ENCODE measurements around the gene OIP5.
"Not testable (repeated sequence)": the region's sequence is repeated elsewhere in the genome, so short reads cannot be mapped to it uniquely, and the experiment has no call there.

The OIP5 gene

DNA sequence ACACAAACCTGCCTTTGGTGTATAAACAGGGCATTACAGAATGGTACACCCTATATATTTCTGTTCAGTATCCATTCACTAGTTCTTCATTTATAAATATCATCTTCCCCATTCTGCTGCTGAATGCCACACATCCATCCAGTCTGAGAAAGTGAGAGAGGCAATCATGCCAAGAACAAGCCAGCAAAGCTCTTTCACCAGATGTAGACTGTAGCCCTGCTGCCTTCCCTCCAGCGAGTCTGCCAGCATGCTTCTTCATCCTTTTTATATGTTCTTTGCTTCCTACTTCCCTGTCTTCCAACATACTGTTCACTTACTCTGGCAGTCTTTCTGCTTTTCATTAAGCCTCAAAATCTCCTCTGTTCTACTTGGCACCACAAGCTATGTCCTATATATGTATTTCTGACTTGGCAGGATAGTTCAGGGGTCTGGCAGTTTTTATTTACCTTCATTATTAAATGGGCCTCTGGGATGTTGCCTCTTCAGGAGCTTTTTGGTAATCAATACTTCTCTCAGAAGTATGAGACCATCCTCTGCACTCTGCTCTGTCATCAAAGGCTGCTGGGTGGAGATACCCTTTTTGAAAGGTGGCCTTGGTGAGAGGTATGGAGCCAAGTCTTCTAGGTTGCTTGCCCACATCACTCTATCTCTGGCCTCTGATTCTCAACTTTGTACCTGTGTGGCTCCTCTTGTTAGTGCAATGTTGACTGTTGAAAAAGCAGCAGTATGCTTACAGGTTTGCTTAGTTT, 52.7 kb downstream of the OIP5 start:
- TF ChIP-seq, protein P1, sequence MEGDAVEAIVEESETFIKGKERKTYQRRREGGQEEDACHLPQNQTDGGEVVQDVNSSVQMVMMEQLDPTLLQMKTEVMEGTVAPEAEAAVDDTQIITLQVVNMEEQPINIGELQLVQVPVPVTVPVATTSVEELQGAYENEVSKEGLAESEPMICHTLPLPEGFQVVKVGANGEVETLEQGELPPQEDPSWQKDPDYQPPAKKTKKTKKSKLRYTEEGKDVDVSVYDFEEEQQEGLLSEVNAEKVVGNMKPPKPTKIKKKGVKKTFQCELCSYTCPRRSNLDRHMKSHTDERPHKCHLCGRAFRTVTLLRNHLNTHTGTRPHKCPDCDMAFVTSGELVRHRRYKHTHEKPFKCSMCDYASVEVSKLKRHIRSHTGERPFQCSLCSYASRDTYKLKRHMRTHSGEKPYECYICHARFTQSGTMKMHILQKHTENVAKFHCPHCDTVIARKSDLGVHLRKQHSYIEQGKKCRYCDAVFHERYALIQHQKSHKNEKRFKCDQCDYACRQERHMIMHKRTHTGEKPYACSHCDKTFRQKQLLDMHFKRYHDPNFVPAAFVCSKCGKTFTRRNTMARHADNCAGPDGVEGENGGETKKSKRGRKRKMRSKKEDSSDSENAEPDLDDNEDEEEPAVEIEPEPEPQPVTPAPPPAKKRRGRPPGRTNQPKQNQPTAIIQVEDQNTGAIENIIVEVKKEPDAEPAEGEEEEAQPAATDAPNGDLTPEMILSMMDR (IDR thresholded peaks at IDR 0.05; ENCODE audit: insufficient read depth, low read depth, low read length, missing control alignments): no peak
- DNase-seq (ENCODE audit: low read depth): no peak
- no peak overlapping the region for H3K4me3 ChIP-seq (ENCODE audit: low read depth, low read length)

DNA sequence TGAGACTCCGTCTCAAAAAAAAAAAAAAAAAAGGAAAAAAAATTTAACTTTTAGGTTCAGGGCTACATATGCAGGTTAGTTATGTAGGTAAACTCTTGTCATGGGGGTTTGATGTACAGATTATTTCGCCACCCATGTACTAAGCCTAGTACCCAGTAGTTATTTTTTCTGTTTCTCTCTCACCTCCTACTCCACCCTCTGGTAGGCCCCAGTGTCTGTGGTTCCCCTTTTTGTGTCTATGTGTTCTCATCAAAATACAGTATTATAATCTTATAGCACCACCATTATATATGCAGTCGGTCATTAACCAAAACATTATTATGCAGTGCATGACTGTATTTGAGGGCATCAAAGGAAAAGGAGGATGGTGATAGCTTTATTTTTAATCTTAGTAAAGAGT, 54.1 kb downstream of the OIP5 start:
- no peak overlapping the region for H3K4me3 ChIP-seq (ENCODE audit: low read depth, low read length)
- DNase-seq (ENCODE audit: low read depth): no peak
- TF ChIP-seq, protein P1 (IDR thresholded peaks at IDR 0.05; ENCODE audit: insufficient read depth, low read depth, low read length, missing control alignments): no peak

DNA sequence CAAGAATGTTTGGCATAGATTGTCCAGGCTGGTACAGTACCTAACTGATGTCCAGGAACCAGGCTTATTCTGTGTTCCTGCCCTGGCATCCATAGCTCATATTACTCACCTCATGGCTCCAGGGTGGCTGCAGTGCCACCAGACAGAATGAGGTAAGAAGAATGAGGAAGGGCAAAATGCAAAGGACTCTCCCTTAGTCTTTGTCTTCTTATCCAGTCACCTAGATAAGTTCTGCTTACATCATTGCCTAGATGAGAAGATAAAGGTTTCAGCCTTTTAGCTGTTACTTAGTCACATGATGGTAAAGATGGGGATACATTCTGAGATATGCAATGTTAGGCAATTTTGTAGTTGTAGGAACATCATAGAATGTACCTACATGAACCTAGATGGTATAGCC, 55.6 kb downstream of the OIP5 start:
- no peak for DNase-seq (ENCODE audit: low read depth)
- no peak overlapping the region for H3K4me3 ChIP-seq (ENCODE audit: low read depth, low read length)
- TF ChIP-seq, protein P1 (IDR thresholded peaks at IDR 0.05; ENCODE audit: insufficient read depth, low read depth, low read length, missing control alignments): no peak

DNA sequence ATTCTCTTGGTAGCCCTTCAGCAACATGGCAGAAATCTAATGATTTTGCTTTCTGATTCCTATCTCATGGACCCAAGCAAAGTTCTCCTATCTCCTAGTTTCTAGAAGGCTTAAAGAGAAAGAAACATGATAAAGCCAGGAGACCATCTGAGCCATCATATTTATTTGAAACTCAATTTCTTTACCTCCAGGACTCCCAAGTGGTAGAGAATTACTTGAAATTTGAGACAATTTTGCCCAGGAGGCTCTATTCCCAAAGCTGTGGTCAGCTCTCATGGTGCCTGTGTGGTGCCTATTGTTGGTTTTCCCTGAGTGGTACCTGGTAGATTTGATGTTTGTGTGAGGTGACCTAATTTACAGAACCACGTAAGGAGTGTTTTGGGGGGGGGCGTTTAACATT, 62.5 kb downstream of the OIP5 start:
- TF ChIP-seq, protein P1 (IDR thresholded peaks at IDR 0.05; ENCODE audit: insufficient read depth, low read depth, low read length, missing control alignments): no peak
- DNase-seq (ENCODE audit: low read depth): no peak
- no peak overlapping the region for H3K4me3 ChIP-seq (ENCODE audit: low read depth, low read length)

DNA sequence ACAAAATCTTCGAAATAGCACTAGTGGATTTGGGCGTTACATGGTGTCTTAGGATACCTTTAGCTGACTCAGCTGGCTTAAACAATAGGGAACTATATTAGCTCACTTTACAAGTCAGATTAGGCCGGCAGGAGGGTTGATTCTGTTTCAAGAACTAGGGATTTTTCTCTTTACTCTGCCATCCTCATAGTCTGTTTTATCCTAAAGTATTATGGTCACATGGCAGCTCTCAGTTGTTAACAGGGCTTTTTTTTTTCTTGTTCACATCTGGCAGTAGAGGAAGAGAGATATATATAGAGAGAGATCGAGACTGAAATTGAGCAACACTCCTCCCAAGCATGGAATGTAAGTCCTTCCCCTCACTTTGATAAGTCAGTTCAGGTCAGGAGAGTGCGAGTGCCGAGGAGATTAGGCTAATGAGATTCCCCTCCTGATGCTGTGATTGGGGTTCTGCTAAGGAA, 68.5 kb downstream of the OIP5 start:
- no peak for DNase-seq (ENCODE audit: low read depth)
- TF ChIP-seq, protein P1 (IDR thresholded peaks at IDR 0.05; ENCODE audit: insufficient read depth, low read depth, low read length, missing control alignments): no peak
- H3K4me3 ChIP-seq (ENCODE audit: low read depth, low read length): no peak overlapping the region

DNA sequence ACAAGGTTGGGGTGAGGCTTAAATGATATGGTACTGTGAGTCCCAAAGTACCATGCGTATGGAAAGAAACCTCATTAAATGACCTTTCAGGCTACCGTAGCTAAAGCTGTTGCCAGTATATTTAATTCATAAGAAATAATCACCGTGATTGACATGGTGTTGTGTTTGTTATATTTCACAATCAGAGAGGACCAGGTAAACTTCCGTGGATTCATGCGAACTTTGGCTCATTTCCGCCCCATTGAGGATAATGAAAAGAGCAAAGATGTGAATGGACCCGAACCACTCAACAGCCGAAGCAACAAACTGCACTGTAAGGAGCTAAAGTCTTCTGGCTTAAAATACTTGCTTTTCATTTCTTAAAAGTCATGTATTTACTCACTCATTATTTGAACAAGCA, 69.8 kb downstream of the OIP5 start:
- DNase-seq (ENCODE audit: low read depth): no peak
- H3K4me3 ChIP-seq (ENCODE audit: low read depth, low read length): no peak overlapping the region
- TF ChIP-seq, protein P1 (IDR thresholded peaks at IDR 0.05; ENCODE audit: insufficient read depth, low read depth, low read length, missing control alignments): no peak

DNA sequence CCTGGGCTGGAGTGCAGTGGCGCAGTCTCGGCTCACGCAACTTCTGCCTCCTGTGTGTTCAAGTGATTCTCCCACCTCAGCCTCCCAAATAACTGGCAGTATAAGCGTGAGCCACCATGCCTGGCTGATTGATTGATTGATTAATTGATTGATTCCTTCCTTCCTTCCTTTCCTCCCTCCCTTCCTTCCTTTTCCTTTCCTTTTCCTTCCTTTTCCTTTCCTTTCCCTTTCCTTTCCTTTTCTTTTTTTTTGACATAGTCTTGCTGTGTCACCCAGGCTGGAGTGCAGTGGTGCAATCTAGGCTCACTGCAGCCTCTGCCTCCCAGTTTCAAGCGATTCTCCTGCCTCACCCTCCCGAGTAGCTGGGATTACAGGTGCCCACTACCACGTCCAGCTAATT, 71.5 kb downstream of the OIP5 start:
- DNase-seq (ENCODE audit: low read depth); H3K4me3 ChIP-seq (ENCODE audit: low read depth, low read length): not testable (repeated sequence)

Measured in GM12865 (cell line).